GM10266 (cell line): ENCODE measurements around the gene FAM107B.

ENCODE experiments used
- DNase-seq: peaks from one replicate; pipeline ENCODE4 v3.0.0; 2012; ENCODE audit errors: extremely low spot score
- TF ChIP-seq, protein P1 (sequence below): IDR thresholded peaks from 2 replicates; pipeline ENCODE4 v1.5.1; 2012; ENCODE audit warnings: mild to moderate bottlenecking, low read depth; ENCODE audit not compliant: control insufficient read depth, insufficient read depth; ENCODE audit errors: missing control alignments

The FAM107B gene

GRCh38 chr10:14758451-14758850 lies 16.2 kb downstream of the FAM107B start:
- no peak for DNase-seq

GRCh38 chr10:14757986-14758385 lies 16.7 kb downstream of the FAM107B start:
- TF ChIP-seq, protein P1, sequence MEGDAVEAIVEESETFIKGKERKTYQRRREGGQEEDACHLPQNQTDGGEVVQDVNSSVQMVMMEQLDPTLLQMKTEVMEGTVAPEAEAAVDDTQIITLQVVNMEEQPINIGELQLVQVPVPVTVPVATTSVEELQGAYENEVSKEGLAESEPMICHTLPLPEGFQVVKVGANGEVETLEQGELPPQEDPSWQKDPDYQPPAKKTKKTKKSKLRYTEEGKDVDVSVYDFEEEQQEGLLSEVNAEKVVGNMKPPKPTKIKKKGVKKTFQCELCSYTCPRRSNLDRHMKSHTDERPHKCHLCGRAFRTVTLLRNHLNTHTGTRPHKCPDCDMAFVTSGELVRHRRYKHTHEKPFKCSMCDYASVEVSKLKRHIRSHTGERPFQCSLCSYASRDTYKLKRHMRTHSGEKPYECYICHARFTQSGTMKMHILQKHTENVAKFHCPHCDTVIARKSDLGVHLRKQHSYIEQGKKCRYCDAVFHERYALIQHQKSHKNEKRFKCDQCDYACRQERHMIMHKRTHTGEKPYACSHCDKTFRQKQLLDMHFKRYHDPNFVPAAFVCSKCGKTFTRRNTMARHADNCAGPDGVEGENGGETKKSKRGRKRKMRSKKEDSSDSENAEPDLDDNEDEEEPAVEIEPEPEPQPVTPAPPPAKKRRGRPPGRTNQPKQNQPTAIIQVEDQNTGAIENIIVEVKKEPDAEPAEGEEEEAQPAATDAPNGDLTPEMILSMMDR: no peak
- no peak for DNase-seq

More at GRCh38 chr10:14758451-14758850, 16.2 kb downstream of the FAM107B start:
- TF ChIP-seq, protein P1: no peak

GRCh38 chr10:14757394-14757793 lies 17.3 kb downstream of the FAM107B start:
- no peak for DNase-seq
- TF ChIP-seq, protein P1: no peak

DNA sequence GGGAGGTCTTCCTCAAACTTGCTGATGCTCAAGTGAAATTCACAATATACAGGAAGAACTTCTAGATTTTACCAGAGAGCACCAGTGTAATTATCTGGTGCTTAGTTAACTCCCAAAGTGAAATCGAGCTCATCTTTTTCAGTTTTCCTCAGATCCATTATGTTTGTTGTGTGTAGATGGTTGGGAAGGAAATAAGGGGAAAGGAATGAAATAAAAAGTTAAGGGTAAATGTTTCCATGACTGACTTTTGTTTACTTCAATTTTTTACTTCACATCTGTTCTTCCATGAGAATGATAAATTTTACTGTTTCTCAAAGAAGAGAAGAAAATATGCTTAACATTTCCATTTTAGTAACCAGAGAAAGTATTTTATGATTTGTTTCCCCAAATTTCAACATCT lies 21.3 kb downstream of the FAM107B start:
- DNase-seq: no peak
- TF ChIP-seq, protein P1: no peak

- no peak for DNase-seq
Measured at GRCh38 chr10:14751921-14752320, 22.8 kb downstream of the FAM107B start.

DNA sequence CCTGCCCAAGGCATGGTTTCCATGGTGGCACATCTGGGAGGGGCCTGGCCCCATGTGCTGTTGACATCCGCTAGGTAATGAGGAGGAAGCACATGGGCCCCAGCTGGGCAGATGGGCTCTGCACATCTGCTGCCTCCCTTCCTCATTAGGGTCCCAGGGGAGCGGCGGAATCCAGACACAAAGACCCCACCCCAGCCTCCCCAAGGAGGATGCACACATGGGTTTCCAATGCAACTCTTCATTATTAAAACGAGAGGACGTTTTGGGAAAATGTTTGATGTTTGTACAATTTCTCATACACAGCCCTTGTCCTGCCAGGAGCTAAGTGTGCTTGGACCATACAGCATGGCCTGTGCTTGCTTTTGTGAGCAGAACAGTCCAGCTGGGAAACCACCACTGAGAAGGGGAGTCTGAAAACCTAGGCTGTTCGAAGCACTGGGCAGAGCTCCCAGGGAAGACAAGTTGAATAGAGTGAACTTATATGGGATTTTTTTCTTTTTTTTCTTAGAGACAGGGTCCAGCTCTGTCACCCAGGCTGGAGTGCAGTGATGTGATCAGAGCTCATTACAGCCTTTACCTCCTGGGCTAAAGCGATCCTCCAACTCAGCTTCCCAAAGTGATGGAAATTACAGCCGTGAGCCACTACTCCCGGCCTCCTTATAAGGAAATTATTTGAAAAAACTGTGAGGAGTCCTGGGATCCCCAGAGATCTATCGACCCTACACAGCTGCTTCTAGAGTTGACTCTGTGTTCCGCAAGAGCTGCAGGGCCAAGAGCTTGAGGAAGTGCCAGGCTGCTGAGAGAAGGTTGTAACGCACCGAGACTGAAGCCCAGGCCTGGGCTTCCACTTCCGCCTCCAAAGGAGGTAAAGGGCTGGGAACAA lies 23.4 kb downstream of the FAM107B start:
- TF ChIP-seq, protein P1: no peak
- DNase-seq: no peak

More at GRCh38 chr10:14751921-14752320, 22.8 kb downstream of the FAM107B start:
- TF ChIP-seq, protein P1: no peak
